H1 (cell line): ENCODE measurements around the gene CSF2. TPM values are rescaled to one million over a fixed set of nuclear protein-coding genes. Genes with fewer than 3 reads are reported as not detected.

Experiments
- CTBP2 ChIP-seq: IDR thresholded peaks from 2 replicates; pipeline ENCODE4 v1.7.0; 2011; ENCODE audit warnings: borderline replicate concordance, mild to moderate bottlenecking, moderate library complexity, mixed read lengths, low read length; ENCODE audit not compliant: insufficient read depth, insufficient read length
- polyA plus RNA-seq, 7 experiments: library from polyadenylated mRNA; depleted of rRNA in 3 of 7; stranded (reverse) in 5 of 7; unstranded in 2 of 7; fragments of >200 nt in 5 of 7; fragments of 200-250 nt in 2 of 7; gene quantifications; 1 replicate in 5 of 7; 2 replicates in 1 of 7; 4 replicates in 1 of 7; pipeline versions ENCODE4 v1.2.1 to v1.2.3, GENCODE V29; 2011 to 2013; ENCODE audit warnings: missing spikeins in 2 of 7, mixed read lengths in 2 of 7
- total RNA-seq: library from RNA; stranded (reverse); fragmentation: NEBNext Ultra II Directional; extraction: Animal tissue kit (Norgen Biotek cat#: 25700); gene quantifications from 2 replicates; pipeline ENCODE4 v1.2.1, GENCODE V29; 2021

The CSF2 gene
- total and polyA plus RNA-seq, 2 of the 8 experiments (the other 6 are each of a cell fraction or from before 2014, with no cell fraction given): not detected

DNA sequence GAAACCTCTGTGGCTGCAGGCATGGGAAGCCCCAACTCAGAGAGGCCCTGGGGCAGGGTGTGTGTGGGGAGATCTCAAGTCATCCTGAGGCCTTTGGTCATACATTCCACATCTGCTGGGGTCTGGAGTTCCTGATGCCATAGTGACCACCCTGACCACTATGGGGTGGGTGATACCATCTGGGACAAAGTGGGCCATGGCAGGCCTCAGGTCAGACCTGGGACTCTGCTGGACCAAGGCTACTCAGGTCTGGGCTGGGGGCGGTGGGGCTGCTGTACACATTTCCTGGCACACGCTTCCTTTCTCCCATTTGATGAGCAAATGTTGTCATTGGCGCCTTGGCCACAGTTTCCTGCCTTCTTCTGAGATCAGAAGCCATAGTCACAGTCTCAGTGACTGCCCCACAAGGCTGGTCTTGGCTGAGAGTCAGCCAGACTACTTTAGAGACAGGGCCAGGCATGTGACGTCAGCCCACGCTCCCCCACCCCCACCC lies 47.0 kb upstream of the CSF2 start (continued):
- TF ChIP-seq CTBP2: no peak
